ENCODE results near the gene CENPP.

The CENPP gene

DNA sequence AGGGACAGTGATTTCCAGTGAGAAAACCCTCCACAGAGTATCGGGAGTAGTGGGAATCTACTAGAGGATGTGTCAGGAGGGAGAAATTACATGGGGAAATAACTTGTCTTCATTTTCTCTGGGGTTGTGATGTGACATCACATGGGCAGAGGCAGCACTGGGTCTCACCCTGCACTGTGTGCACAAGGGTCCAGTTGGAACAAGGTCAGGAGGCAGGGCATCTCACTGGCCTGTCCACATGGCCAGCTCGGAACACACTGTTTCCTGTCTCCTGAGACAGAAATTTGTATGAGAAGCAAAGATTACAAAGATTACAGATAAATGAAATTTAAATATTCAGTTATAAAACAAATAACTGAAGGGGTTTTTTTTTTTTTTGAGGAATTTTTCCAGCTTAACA is 272.6 kb downstream of the CENPP start:
- H3K4me1 ChIP-seq (ENCODE audit: insufficient read depth, low read length, severe bottlenecking), result no peaks in the 10 kb centered on the region
- TF ChIP-seq, protein P1, sequence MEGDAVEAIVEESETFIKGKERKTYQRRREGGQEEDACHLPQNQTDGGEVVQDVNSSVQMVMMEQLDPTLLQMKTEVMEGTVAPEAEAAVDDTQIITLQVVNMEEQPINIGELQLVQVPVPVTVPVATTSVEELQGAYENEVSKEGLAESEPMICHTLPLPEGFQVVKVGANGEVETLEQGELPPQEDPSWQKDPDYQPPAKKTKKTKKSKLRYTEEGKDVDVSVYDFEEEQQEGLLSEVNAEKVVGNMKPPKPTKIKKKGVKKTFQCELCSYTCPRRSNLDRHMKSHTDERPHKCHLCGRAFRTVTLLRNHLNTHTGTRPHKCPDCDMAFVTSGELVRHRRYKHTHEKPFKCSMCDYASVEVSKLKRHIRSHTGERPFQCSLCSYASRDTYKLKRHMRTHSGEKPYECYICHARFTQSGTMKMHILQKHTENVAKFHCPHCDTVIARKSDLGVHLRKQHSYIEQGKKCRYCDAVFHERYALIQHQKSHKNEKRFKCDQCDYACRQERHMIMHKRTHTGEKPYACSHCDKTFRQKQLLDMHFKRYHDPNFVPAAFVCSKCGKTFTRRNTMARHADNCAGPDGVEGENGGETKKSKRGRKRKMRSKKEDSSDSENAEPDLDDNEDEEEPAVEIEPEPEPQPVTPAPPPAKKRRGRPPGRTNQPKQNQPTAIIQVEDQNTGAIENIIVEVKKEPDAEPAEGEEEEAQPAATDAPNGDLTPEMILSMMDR (IDR thresholded peaks at IDR 0.05; ENCODE audit: low read length), result no peak
- no peak for TF ChIP-seq EZH2 (IDR thresholded peaks at IDR 0.05; ENCODE audit: borderline replicate concordance, low read length)
- no peaks in the 10 kb centered on the region for H3F3A ChIP-seq (ENCODE audit: insufficient read depth, low read length)
- no peaks in the 10 kb centered on the region for H3K79me2 ChIP-seq (ENCODE audit: insufficient read depth, low read length)
- no peak overlapping the region for H3K9ac ChIP-seq (ENCODE audit: low read length)
- H3K27me3 ChIP-seq (ENCODE audit: insufficient read depth, low read length), result no peaks in the 10 kb centered on the region
- H4K20me1 ChIP-seq (ENCODE audit: insufficient read depth, low read length), result no peaks in the 10 kb centered on the region
- H3K9me3 ChIP-seq (ENCODE audit: low read length), result no peaks in the 10 kb centered on the region
- no peaks in the 10 kb centered on the region for H3K36me3 ChIP-seq (ENCODE audit: insufficient read depth, low read length)
- no peaks in the 10 kb centered on the region for H3K9me2 ChIP-seq (ENCODE audit: low read depth, low read length)
- H3K27ac ChIP-seq (ENCODE audit: low read depth, low read length, poor library complexity, severe bottlenecking), result no peak overlapping the region
- H2AFZ ChIP-seq (ENCODE audit: low read length), result no peak overlapping the region
- H3K4me2 ChIP-seq (ENCODE audit: low read length), result no peak overlapping the region
- H3K4me3 ChIP-seq (ENCODE audit: low read depth, low read length, poor library complexity, severe bottlenecking), result no peak overlapping the region

DNA sequence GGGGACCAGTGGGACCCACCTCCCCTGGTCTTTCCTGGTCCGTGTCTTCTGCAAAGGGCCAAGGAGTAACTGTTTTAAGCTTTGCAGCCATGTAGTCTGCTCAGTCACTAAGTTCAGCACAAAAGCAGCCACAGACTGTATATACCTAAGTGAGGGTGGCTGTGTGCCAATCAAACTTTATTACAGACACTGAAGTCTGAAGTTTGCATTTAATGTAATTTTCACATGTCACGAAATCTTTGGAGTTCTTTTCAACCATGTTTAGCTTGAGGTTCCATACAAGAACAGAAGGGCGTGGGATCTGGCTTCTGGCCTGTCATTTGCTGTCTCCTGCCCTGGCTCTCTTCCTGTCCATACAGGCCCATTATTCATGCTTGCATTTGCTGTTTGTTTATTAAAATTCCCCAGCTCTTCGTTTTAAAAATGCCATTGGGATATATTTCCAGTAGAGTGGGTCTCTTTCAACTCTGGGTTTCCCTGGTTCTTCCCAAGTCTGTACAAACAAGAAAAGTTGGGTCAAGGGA is 274.2 kb downstream of the CENPP start:
- Histone ChIP-seq H3K9ac (ENCODE audit: low read length) (no peak overlapping the region), H2AFZ (ENCODE audit: low read length) (no peak overlapping the region), H3K9me2 (ENCODE audit: low read depth, low read length) (no peaks in the 10 kb centered on the region), H3K27ac (ENCODE audit: low read depth, low read length, poor library complexity, severe bottlenecking) (no peak overlapping the region), H3K4me1 (ENCODE audit: insufficient read depth, low read length, severe bottlenecking) (no peaks in the 10 kb centered on the region), H4K20me1 (ENCODE audit: insufficient read depth, low read length) (no peaks in the 10 kb centered on the region), H3K36me3 (ENCODE audit: insufficient read depth, low read length) (0 out of 2 replicates have a peak, but pooled peaks cover 1% of the 10 kb centered on the region), H3F3A (ENCODE audit: insufficient read depth, low read length) (no peaks in the 10 kb centered on the region), H3K9me3 (ENCODE audit: low read length) (no peaks in the 10 kb centered on the region), H3K4me2 (ENCODE audit: low read length) (no peak overlapping the region), H3K79me2 (ENCODE audit: insufficient read depth, low read length) (no peaks in the 10 kb centered on the region), H3K4me3 (ENCODE audit: low read depth, low read length, poor library complexity, severe bottlenecking) (no peak overlapping the region), H3K27me3 (ENCODE audit: insufficient read depth, low read length) (no peaks in the 10 kb centered on the region)
- TF ChIP-seq, protein P1 (IDR thresholded peaks at IDR 0.05; ENCODE audit: low read length), result no peak
- TF ChIP-seq EZH2 (IDR thresholded peaks at IDR 0.05; ENCODE audit: borderline replicate concordance, low read length), result no peak

DNA sequence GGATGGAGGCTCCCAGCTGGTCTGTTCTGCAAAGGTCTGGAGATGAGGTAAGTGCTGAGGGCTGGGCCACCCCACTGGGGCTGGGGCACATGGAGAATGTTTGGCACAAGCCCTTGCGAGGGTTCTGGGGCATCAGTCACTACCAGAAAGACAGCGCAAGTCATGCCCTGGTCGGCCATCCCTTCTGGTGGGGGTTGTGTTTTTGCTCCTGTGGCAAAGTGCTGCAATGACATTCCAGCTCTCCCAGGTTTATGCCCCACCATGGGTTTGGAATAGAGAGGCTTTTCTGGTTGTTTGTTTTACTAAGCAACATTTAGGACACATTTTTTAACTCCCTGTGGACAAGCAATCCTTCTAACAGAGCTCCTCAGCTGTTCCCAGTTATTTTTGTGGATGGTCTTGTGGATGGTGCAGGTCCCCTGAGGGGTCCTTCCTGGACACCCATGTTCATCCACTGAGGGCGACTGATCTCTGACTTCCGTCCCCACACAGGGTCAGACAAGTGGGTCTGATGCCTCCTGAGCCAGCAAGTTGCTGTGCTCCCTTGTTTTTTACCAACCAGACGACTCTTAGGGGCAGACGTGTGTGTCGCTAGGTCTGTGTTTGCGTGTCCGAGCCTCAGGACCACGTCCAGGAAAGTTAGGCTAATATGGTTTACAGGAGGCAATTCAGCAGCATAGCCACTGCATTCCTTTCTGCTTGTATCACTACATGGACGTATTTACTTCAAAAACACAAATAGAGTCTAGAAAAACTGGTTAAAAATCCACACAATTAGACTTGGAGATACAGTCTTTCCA is 274.9 kb downstream of the CENPP start:
- Histone ChIP-seq H3K4me2 (ENCODE audit: low read length) (no peak overlapping the region), H3K36me3 (ENCODE audit: insufficient read depth, low read length) (0 out of 2 replicates have a peak, but pooled peaks cover 6% of the 10 kb centered on the region), H3F3A (ENCODE audit: insufficient read depth, low read length) (no peaks in the 10 kb centered on the region), H3K9me2 (ENCODE audit: low read depth, low read length) (no peaks in the 10 kb centered on the region), H3K27me3 (ENCODE audit: insufficient read depth, low read length) (no peaks in the 10 kb centered on the region), H4K20me1 (ENCODE audit: insufficient read depth, low read length) (no peaks in the 10 kb centered on the region), H3K27ac (ENCODE audit: low read depth, low read length, poor library complexity, severe bottlenecking) (no peak overlapping the region), H3K4me3 (ENCODE audit: low read depth, low read length, poor library complexity, severe bottlenecking) (no peak overlapping the region), H3K9ac (ENCODE audit: low read length) (no peak overlapping the region), H3K9me3 (ENCODE audit: low read length) (0 out of 2 replicates have a peak, but pooled peaks cover 5% of the 10 kb centered on the region), H2AFZ (ENCODE audit: low read length) (no peak overlapping the region), H3K4me1 (ENCODE audit: insufficient read depth, low read length, severe bottlenecking) (no peaks in the 10 kb centered on the region), H3K79me2 (ENCODE audit: insufficient read depth, low read length) (no peaks in the 10 kb centered on the region)
- no peak for TF ChIP-seq EZH2 (IDR thresholded peaks at IDR 0.05; ENCODE audit: borderline replicate concordance, low read length)
- TF ChIP-seq, protein P1 (IDR thresholded peaks at IDR 0.05; ENCODE audit: low read length), result no peak

Data from OCI-LY1 (cell line).